Measurements from ENCODE around the gene MIDN.
"Not testable (repeated sequence)": the region's sequence is repeated elsewhere in the genome, so short reads cannot be mapped to it uniquely, and the experiment has no call there.

The MIDN gene

DNA sequence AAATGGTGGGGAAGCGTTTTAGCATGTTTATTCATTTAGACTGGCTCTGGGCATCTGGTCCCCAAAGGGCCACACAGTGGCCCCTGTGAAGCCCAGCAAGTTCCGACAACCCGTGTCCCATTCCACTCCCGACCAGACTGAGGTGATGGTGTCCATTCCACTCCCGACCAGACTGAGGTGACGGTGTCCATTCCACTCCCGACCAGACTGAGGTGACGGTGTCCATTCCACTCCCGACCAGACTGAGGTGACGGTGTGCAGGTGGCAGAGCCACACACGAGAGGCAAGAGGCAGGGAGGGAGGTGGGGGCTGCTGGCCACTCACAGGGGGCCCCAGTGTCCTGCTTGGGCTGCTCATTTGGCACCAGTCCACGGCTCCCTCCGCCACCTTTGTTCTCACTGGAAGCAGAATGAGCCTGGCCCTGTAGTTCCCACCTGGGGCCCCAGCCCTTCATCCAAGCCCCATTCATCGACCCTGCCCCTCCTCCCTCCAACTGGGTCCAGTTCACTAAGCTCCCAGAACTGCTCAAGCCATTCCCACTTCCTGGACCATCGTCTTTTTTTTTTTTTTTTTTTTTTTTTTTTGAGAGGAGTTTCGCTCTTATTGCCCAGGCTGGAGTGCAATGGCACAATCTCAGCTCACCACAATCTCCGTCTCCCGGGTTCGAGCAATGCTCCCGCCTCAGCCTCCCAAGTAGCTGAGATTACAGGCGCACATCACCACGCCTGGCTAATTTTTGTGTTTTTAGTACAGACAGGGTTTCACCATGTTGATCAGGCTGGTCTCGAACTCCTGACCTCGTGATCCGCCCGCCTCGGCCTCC, 1.9 kb upstream of the MIDN start:
- DNase-seq = not testable (repeated sequence)

DNA sequence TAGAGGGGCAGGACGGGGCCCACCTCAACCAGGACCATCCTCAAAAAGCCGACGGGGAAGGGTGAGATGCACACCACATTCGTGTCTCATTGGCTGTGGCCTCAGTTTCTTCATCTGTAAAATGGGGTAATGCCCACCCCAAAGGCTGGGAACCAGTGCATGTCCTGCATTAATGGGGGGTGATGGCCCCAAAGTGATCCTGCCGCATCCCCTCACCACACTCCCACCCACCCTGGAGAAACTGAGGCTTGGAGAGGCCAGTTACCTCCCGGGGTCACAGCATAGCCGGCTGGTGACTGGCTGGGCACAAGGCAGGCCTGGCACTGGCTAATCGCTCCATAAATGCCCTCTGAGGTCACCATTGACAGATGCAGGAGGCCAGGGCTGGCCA, 640 bp upstream of the MIDN start:
- DNase-seq = no peak

DNA sequence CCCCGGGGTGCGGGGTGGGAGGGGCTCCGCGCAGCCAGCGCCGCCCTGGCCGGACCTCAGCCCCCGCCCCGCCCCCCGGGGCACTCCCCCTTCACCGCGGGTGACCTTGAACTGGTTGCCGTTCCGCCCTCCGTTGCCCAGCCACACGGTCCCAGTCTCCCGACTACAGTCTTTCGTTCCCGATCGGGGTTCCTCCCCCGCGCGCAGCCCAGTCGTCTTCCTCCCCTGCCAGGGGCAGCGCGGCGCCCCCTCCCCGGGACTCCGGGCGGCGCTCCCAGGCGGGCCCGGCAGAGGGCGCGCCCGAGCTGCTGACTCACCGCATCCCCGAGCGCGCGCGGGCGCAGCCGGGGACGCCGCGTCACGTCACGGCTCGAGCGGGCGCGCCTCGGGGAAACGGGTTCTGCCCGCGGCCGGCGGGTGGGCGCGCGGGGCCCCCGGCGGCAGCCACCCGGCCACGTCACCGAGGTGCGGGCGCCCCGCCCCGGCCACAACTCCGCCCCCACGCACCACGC, 459 bp downstream of the MIDN start:
- no peak for DNase-seq

DNA sequence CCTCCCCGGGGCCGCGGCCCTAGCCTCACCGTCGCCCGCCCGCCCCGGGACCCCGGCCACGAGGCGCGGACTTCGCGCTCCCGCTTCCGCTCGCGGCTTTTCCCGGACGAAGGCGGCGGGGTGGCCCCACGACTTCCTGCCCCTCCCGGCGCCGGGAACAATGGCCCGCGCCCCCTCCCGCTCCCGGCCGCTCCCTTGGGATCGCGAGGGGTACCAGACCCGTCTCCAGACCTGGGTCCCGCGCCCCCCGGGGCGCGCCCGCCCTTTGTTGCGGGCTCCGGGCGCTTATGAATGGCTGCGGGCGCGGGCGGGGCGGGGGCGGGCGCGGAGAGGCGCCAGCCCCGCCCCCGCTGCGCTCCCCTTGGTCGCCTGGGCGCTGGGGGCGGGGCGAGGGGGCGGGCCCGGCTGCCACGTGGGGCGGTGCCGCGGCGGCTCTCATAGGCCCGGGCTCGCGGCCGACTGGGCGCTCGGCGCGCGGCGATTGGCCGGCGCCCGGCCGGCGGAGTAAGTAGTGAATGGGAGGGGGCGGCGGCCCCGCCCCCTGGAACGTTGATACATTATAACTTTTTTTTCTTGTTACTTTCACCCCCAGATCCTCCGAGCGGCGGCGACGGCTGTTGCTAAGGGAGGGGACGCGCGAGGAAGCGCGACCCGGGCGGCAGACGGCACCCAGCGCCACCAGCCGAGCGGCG, 1.1 kb downstream of the MIDN start:
- peak; percentile 75 for DNase-seq

DNA sequence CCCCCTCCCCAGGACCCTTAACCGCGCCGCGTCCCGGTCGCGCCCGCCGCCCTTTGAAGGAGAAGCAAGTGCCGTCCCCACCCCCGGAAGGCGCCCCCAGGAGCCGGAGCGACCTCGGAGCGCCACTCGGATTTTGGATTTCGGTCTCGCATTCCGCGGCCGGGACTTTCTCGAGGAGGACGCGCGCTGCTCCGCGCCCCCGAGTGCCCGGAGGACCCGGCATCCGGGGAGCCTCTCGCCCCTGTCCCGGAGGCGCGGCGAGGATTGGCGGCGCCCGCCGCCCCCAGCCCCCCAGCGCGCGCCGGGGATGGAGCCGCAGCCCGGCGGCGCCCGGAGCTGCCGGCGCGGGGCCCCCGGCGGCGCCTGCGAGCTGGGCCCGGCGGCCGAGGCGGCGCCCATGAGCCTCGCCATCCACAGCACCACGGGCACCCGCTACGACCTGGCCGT, 1.6 kb downstream of the MIDN start:
- no peak for DNase-seq

DNA sequence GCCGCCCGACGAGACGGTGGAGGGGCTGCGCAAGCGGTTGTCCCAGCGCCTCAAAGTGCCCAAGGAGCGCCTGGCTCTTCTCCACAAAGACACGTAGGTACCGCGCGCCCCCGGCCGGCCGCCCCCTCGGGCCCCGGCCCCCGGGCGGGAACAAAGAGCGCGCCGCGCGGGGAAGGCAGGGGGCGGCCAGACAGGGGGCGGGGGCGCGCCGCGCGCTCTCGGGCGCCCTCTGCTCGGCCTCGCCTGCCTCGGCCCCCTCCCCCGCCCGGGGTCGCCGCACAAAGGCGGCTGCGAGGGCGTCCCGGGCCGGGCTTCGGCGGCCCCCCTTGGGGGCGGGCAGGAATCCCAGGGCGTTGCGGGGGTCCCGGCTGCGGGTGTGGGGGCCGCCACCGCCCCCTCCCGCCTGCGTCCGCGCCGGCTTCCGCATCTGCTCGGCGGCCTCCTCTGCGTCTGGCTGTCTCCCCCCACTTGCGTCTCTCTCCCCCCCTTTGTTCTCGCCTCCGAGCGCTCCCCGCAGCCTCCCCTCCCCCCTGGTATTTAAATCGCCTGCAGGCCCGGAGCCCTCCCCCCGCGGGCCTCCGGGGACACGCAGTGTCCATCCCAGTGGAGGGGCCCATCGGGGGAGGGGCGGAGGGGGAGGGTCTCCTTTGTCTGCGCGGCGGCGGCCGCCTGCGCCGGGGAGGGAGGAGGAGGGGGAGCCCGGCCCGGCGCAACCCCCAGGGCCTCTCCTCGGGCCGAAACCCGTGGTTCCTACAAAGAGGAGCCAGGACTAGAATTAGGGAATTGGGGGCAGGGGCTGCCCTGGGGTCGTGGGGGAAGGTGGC, 2.3 kb downstream of the MIDN start:
- DNase-seq = no peak

DNA sequence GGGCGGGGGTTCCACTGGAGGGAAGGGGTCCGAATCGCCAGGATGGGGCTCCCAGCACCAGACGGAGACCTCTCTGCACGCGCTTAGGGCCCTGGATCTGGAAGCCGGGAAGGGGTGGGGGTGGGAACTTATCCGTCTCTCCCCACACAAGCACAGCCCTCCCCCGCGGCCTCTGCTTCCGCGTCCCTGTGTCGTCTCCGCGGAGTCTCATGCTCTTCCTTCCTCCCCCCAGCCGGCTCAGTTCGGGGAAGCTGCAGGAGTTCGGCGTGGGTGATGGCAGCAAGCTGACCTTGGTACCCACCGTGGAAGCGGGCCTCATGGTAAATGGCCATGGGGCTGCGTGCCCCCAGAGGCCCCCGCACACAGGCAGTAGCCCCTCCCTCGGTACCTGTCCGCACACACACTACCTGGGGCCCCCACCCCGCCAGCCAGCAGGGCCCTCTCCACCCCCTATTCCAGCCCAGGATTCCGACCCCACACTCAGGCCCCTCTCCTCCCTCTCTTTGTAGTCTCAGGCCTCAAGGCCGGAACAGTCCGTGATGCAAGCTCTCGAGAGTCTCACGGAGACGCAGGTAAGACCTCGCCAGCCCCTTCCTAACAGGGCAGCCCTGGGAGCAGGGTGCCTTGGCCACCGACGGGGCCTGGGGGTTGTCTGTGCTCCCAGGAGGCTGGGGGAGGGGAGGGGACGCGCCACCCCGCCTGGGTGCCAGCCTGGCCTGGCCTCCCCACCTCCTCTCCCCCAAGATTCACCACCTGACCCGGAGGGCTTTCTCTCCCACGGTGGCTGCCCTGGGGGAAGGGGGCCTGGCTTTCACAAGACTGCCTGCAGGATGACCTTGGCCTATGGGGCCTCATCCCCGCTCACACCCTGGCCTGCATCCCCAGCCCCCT, 3.2 kb downstream of the MIDN start:
- no peak for DNase-seq

DNA sequence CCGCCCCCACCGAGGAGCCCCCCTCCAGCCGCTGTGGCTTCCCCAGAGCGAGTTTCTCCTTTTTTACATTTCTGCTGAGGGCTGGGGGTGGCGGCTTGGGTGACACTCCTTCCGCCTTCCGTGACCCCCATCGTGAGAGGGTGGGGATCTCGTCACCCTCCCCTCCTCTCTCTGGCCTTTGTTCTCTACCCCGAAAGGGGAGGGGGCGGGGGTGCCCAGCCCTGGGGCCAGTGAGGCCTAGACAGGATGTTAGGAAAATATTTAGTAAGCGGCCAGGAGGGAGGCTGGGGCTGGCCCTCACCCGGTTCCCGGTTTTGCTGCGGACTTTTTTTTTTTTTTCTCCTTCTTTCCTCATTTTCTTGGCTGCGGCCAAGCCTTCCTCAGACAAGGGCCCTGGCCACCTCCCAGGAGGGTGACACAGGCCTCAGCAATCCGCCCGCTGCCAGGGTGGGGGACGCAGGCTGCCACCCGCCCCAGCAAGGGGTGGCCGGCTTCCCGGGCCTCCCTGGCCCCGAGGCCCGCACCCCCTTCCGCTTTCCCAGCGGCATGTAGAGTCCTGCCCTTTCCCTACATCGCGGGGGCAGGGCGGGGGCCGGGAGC, 3.9 kb downstream of the MIDN start:
- DNase-seq = no peak

DNA sequence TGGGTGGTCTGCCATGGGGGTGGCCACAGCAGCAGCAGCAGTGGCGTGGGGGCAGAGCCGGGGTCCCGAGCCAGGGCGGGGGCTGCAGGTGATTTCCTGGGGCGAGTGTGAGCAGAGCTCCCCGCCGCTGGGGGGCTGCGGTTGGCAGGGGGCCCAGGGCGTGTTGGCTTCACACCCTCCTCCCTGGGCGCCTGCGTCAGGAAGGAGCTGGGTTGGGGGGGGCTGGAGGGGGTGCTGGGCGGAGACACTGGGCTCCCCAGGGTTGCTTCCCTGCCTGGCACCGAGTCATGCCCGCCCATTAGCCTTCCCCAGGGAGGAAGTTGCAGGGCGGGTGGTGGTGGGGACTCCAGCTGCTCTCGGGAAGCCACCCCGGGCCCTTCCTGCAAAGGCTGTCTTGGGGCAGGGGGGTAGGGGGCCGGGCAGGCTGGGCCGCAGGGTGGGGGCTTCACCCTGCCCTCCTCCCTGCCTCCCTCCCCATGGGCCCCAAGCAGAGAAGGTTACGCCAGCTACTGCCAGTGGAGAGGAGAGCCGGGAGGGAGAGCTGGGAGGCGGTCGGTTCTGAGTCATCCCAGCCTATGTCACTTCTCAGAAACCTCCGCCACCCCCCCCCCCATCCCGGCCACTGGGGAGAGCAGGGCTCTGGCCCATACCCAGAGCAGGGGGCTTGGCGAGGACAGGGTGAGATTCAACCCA, 4.6 kb downstream of the MIDN start:
- DNase-seq = no peak

DNA sequence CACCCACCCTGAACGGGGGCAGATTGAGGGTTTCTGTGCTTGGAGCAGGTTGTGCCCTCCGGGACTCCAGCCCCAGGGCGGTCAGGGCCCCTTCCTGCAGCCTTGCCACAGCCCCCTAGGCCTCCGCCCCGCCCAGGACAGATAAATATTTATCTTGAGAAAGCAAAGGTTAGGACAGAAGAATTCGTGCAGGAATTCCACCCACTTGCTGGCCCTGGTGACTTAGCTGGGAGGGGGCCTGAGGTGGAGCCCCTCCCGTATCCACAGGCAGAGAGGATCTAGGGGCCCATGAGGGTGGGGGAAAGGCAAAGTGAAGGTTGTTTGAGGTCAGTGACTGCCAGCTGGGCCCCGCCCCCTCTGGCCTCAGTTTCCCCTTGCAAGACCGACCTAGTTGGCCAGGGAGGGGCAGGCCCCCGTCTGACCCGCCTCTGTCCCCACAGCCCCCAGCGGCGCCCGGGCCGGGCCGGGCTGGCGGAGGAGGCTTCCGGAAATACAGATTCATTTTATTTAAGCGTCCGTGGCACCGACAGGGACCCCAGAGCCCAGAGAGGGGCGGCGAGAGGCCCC, 5.2 kb downstream of the MIDN start:
- DNase-seq = no peak

DNA sequence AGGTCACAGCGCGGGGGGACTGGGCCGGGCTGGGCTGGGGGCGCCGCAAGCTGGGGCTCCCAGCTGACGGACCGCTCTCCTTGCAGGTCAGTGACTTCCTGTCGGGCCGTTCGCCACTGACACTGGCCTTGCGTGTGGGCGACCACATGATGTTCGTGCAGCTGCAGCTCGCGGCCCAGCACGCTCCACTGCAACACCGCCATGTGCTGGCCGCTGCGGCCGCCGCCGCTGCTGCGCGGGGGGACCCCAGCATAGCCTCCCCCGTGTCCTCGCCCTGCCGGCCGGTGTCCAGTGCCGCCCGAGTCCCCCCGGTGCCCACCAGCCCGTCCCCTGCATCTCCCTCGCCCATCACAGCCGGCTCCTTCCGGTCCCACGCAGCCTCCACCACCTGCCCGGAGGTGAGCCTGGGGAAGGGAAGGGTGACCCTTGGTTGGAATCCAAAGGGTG, 5.7 kb downstream of the MIDN start:
- no peak for DNase-seq

DNA sequence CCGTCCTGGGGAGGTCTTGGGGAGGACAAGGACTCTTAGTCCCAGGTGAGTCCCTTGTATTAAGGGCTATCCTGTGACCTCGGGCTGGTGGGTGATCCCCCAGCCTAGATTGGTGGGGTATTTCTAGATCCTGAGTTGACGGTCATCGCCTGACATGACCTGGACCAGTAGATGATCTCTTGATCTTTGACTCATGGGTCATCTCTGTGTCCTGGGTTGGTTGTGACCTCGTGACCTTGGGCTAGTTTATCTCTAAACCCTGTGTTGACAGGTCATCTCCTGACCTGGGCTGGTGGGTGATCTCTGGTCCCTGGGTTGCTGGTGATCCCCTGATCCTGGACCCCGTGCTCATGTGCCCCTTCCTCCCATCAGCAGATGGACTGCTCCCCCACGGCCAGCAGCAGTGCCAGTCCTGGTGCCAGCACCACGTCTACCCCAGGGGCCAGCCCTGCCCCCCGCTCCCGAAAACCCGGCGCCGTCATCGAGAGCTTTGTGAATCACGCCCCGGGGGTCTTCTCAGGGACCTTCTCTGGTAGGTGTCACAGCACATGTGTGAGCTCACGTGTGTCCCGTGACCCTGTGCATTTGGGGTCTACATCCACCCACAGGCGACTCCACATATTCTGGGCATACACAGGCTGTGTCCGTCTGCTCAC, 6.3 kb downstream of the MIDN start:
- no peak for DNase-seq

DNA sequence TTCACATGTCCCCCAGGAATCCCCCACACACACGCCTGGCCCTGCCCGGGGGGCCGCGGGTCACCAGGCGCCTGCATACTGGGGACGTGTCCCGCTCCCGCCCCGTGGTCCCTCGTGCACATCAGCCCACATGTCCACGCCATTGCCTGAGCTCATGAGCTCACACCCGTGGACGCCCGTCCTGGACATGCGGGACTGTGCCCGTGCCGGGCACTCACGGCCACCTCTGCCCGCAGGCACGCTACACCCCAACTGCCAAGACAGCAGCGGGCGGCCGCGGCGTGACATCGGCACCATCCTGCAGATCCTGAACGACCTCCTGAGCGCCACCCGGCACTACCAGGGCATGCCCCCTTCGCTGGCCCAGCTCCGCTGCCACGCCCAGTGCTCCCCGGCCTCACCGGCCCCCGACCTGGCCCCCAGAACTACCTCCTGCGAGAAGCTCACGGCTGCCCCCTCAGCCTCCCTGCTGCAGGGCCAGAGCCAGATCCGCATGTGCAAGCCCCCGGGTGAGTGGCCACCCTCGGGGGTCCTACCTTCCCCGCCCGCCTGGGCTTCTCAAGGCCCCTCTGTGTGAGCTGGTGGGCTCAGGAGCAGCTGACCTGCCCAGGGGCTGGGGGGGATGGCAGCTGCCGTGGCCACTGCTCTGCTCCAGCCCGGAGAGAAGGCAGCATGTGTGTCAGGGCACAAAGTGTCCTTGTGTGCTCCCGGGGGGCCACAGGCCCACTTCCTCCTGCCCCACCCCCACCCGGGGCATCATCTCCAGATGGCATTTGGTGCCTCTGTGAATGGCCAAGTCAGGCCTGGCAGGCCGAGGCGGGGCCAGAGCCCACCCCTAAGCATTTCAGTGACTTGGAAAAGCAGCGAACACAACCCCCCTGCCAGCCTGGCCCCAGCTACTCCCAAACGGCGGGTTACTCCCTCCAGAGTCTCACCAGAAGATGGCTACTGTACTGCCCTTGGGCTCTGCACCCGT, 7.1 kb downstream of the MIDN start:
- no peak for DNase-seq

DNA sequence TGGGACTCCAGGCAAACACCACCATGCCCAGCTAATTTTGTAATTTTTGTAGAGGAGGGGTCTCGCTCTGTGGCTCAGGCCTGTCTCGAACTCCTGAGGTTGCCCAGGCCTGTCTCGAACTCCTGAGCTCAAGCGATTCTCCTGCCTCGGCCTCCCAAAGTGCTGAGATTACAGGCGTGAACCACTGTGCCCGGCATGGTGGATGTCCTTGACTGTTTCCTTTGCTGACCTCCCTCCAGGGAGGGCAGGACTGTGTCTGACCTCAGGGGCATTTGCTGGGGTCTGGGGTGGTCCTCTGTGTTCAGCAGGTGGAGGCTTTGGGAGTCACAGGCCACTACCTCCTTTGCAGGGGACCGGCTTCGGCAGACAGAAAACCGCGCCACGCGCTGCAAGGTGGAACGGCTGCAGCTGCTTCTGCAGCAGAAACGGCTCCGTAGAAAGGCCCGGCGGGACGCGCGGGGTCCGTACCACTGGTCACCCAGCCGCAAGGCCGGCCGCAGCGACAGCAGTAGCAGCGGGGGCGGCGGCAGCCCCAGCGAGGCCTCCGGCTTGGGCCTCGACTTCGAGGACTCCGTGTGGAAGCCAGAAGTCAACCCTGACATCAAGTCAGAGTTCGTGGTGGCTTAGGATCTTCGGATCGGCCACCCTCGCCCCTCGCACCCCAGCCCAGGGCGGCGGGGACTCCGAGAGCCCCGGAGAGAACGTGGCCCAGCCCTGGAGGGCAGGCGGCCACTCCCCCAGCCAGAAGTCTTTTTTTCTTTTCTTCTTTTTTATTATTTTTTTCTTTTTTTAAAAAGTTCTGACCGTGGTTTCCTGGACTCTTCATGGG, 8.5 kb downstream of the MIDN start:
- no peak for DNase-seq

DNA sequence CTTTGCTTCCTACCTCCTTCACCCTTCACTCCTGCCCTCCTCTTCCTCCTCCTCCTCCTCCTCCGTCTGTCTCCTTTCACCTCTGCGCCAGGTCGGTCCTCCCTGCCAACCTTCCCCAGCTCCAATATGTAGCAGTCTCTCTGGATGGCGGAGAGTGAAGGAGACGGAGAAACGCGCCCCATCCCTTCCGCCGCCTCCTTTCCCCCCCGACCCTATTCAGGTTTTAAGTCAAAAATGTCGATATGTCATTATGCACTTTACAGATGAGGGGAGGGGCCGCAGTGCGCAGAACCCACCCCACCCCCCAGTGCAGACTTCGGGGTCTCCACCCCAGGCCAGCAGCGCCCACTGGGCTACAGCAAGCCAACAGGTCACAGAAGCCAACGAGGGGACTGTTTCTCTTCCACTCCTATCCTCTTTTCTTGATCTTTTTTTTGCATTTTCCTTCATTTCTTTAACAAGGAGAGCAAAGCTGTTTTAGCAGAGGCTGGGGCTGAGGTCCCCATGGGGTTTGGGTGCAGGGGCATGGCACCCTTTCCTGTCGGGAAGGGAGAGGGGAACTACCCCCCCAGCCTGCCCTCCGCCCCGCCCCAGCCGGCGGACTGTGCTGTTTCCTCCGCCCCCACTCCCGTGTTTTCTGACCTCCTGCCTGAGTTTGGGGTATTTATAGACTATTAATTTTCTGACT, 9.2 kb downstream of the MIDN start:
- DNase-seq = no peak

DNA sequence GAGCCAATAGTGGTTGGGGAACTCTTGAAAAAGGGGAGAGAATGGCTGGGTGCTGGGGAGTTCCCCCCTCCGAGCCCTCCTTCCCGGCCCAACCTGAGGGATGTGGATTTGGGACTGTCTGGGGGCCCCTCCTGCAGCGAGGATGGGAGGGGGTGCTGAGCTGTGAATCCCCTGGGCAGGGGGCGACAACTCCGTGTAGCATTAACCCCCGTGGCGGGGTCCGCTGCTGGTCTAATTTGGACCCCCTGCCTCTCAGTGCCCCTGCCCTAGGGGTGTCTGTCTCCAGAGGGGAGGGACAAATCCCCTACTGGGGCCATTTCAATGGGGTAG, 9.7 kb downstream of the MIDN start:
- DNase-seq = no peak

DNA sequence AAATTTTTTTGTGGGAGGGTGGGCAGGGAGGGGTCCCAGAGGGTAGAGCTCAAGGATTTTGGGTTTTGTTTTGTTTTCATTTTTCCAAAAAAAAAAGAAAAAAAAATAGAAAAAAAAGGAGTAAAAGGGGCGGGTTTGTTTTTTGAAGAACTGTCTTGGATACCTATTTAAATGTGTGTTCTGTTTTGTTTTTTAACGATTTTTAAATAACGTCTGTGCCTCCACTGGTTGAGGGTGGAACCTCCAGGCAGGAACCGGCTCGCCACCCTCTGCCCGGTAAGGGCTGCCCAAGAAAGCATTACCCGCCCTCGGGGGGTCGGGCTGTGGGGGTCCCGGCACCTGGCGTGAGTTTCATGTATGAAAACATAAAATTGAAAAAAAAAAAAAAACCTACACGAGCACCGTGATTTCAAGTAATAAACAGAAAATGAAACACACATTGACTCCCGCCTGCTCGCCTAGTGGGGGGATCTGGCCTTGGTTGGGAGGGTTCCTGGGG, 10.4 kb downstream of the MIDN start:
- no peak for DNase-seq
